Measurements from ENCODE around the gene PAX8. TPM values are rescaled to one million over a fixed set of nuclear protein-coding genes. Genes with fewer than 3 reads are reported as not detected.
"Not testable (repeated sequence)": the region's sequence is repeated elsewhere in the genome, so short reads cannot be mapped to it uniquely, and the experiment has no call there.

PAX8 gene
- total RNA-seq, 1 experiment from 2014 or later, result 2.4 TPM

- intact Hi-C loops (cut with micrococcal nuclease), result no loop called here
- Mint-ChIP-seq H3K27me3 (ENCODE audit: insufficient read depth, unreplicated experiment) (no peaks in the 10 kb centered on the region), H3K4me3 (ENCODE audit: unreplicated experiment) (no peak overlapping the region), H3K9me3 (ENCODE audit: unreplicated experiment) (no peaks in the 10 kb centered on the region), H3K4me1 (ENCODE audit: insufficient read depth, unreplicated experiment) (peaks cover 16% of the 10 kb centered on the region), H3K27ac (ENCODE audit: low read depth, unreplicated experiment) (no peak overlapping the region), H3K36me3 (ENCODE audit: insufficient read depth, unreplicated experiment) (no peaks in the 10 kb centered on the region)
- ChIA-PET CTCF (interaction anchor here (0.5 to 1.3 kb wide), 4 partner anchors 26 to 65 kb away, joined by 3 to 6 read pairs (median 5); partner anchors contain the start of gene PAX8), POLR2A (interaction anchor here (0.8 to 1.4 kb wide), 2 partner anchors 9 to 24 kb away, joined by 3 to 5 read pairs; no protein-coding TSS in a partner anchor)
- TF ChIP-seq, protein P1, sequence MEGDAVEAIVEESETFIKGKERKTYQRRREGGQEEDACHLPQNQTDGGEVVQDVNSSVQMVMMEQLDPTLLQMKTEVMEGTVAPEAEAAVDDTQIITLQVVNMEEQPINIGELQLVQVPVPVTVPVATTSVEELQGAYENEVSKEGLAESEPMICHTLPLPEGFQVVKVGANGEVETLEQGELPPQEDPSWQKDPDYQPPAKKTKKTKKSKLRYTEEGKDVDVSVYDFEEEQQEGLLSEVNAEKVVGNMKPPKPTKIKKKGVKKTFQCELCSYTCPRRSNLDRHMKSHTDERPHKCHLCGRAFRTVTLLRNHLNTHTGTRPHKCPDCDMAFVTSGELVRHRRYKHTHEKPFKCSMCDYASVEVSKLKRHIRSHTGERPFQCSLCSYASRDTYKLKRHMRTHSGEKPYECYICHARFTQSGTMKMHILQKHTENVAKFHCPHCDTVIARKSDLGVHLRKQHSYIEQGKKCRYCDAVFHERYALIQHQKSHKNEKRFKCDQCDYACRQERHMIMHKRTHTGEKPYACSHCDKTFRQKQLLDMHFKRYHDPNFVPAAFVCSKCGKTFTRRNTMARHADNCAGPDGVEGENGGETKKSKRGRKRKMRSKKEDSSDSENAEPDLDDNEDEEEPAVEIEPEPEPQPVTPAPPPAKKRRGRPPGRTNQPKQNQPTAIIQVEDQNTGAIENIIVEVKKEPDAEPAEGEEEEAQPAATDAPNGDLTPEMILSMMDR (IDR thresholded peaks at IDR 0.05; ENCODE audit: unreplicated experiment), result no peak
- no peak for DNase-seq (ENCODE audit: unreplicated experiment)
- BruUV-seq (replicated peaks), result no TSS peak
These were observed 26.0 kb upstream of the PAX8 start for GRCh38 chr2:113304702-113305101.

DNA sequence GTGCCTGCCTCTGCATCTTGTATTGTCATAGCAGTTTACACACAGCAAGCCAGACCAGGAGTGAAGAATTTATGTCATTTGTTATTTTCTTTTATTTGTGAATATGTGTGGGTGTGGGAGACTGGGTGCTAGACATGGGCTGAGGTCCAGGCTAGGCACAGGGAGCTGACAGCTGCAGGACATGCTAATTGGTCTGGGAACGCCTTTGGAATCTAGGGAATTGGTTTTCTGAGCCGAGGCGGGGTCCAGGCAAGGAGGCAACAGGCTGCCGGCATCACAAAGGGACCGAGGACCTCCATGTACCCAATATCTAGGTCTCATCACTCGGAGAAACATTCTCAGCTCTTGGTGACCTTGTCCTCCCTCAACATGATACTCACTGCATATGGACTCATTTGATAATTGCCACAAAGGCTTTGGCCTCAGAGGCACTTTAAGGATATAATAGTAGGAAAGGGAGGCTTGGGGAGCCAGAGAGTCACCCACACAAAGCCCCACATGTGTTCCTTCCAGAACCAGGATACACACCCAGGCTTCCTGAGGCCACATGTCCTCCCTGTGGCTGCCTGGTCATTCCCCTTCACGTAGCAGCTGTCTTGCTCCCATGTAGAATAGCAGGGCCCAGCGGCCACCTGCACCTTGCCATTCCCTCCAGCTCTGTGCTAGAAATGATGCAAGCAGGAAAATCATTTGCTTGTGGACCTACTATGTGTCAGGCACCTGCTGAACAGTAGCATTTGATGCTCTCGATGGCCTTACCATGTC lies 23.7 kb upstream of the PAX8 start:
- CTCF ChIA-PET, result interaction anchor here (0.8 to 1.5 kb wide), 5 partner anchors 19 to 98 kb away, joined by 3 to 4 read pairs (median 3); no protein-coding TSS in a partner anchor
- DNase-seq (ENCODE audit: unreplicated experiment); BruUV-seq (replicated peaks); H3K9me3 Mint-ChIP-seq (ENCODE audit: unreplicated experiment); POLR2A ChIA-PET; H3K27me3 Mint-ChIP-seq (ENCODE audit: insufficient read depth, unreplicated experiment); intact Hi-C loops (cut with micrococcal nuclease); H3K27ac Mint-ChIP-seq (ENCODE audit: low read depth, unreplicated experiment); H3K36me3 Mint-ChIP-seq (ENCODE audit: insufficient read depth, unreplicated experiment); H3K4me1 Mint-ChIP-seq (ENCODE audit: insufficient read depth, unreplicated experiment); H3K4me3 Mint-ChIP-seq (ENCODE audit: unreplicated experiment): not testable (repeated sequence)

DNA sequence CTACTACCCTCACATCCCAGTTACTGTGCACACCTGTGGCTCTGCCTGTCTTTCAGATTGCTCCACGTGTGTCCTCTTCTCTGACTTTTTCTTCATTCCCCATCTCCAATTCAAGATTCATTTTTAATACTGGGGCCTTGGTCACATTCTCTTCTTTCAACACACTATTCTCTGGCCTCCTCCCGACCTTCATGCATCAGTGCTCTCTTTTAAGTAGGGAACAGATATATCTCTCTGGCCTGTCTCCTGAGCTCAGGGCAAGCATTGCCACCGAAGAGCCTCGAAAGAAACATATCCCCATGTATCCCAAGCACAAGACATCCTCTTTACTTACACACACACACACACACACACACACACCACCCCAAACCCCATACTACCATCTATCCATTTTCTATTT lies 21.6 kb upstream of the PAX8 start:
- BruUV-seq (replicated peaks), result no TSS peak
- TF ChIP-seq, protein P1 (IDR thresholded peaks at IDR 0.05; ENCODE audit: unreplicated experiment), result no peak
- Mint-ChIP-seq H3K36me3 (ENCODE audit: insufficient read depth, unreplicated experiment) (no peaks in the 10 kb centered on the region), H3K27ac (ENCODE audit: low read depth, unreplicated experiment) (no peak overlapping the region), H3K27me3 (ENCODE audit: insufficient read depth, unreplicated experiment) (no peaks in the 10 kb centered on the region), H3K4me1 (ENCODE audit: insufficient read depth, unreplicated experiment) (peaks cover 6% of the 10 kb centered on the region), H3K9me3 (ENCODE audit: unreplicated experiment) (no peaks in the 10 kb centered on the region), H3K4me3 (ENCODE audit: unreplicated experiment) (no peak overlapping the region)
- intact Hi-C loops (cut with micrococcal nuclease), result no loop called here
- no peak for DNase-seq (ENCODE audit: unreplicated experiment)
- POLR2A ChIA-PET, result interaction anchor here (0.6 kb wide), 1 partner anchor 278 kb away, joined by 4 read pairs; no protein-coding TSS in a partner anchor
- CTCF ChIA-PET, result no interaction called here

- Mint-ChIP-seq H3K27ac (ENCODE audit: low read depth, unreplicated experiment) (no peak overlapping the region), H3K4me3 (ENCODE audit: unreplicated experiment) (no peak overlapping the region), H3K4me1 (ENCODE audit: insufficient read depth, unreplicated experiment) (no peaks in the 10 kb centered on the region), H3K36me3 (ENCODE audit: insufficient read depth, unreplicated experiment) (no peaks in the 10 kb centered on the region), H3K9me3 (ENCODE audit: unreplicated experiment) (no peaks in the 10 kb centered on the region), H3K27me3 (ENCODE audit: insufficient read depth, unreplicated experiment) (no peaks in the 10 kb centered on the region)
- TF ChIP-seq, protein P1 (IDR thresholded peaks at IDR 0.05; ENCODE audit: unreplicated experiment), result no peak
- intact Hi-C loops (cut with micrococcal nuclease), result no loop called here
- ChIA-PET CTCF (interaction anchor here (0.8 to 2.6 kb wide), 7 partner anchors 10 to 160 kb away, joined by 4 to 11 read pairs (median 6); no protein-coding TSS in a partner anchor), POLR2A (no interaction called here)
- BruUV-seq (replicated peaks), result no TSS peak
- DNase-seq (ENCODE audit: unreplicated experiment), result no peak
These were observed 19.5 kb upstream of the PAX8 start for GRCh38 chr2:113298176-113298575.
